Muscle layer of duodenum (tissue), 2 donors: Measurements from ENCODE around the gene NEURL1B.
"Not testable (repeated sequence)": the region's sequence is repeated elsewhere in the genome, so short reads cannot be mapped to it uniquely, and the experiment has no call there.

Source experiments
- H3K27ac ChIP-seq: one replicate; pipeline ENCODE4 v1.7.0; 2013; ENCODE audit warnings: mild to moderate bottlenecking, low read length
- H3K27me3 ChIP-seq: one replicate; pipeline ENCODE4 v1.7.0; 2013; ENCODE audit warnings: low read depth, mild to moderate bottlenecking, control low read depth, low read length
- H3K36me3 ChIP-seq, 2 donors: one replicate each; pipeline ENCODE4 v1.7.0; 2013; ENCODE audit warnings: low read length in 2 of 2, control low read depth in 1 of 2, mild to moderate bottlenecking in 1 of 2; ENCODE audit not compliant: insufficient read depth in 2 of 2, control insufficient read depth in 1 of 2
- H3K4me1 ChIP-seq, 2 donors: one replicate each; pipeline ENCODE4 v1.7.0; 2013; ENCODE audit warnings: low read length in 2 of 2, mild to moderate bottlenecking in 2 of 2, control low read depth in 1 of 2, moderate library complexity in 1 of 2; ENCODE audit not compliant: insufficient read depth in 2 of 2, control insufficient read depth in 1 of 2
- H3K4me3 ChIP-seq, 2 donors: one replicate each; pipeline ENCODE4 v1.7.0; 2013; ENCODE audit warnings: low read length in 2 of 2, low read depth in 1 of 2, mild to moderate bottlenecking in 1 of 2
- H3K9me3 ChIP-seq, 2 donors: one replicate each; pipeline ENCODE4 v1.7.0; 2013; ENCODE audit warnings: low read length in 2 of 2, control low read depth in 1 of 2, mild to moderate bottlenecking in 1 of 2; ENCODE audit not compliant: control insufficient read depth in 1 of 2
- donor health status: healthy.

Gene NEURL1B

GRCh38 chr5:172598251-172599203 lies 42.5 kb upstream of the NEURL1B start:
- Histone ChIP-seq H3K27me3 (no peaks in the 10 kb centered on the region), H3K9me3 (no peaks in the 10 kb centered on the region), H3K27ac (no peak overlapping the region), H3K4me3 (no peak overlapping the region), H3K36me3 (no peaks in the 10 kb centered on the region), H3K4me1 (no peaks in the 10 kb centered on the region)

- Histone ChIP-seq H3K36me3 (no peaks in the 10 kb centered on the region), H3K9me3 (no peaks in the 10 kb centered on the region), H3K27me3 (no peaks in the 10 kb centered on the region), H3K27ac (no peak overlapping the region), H3K4me1 (no peaks in the 10 kb centered on the region), H3K4me3 (no peak overlapping the region)
Observed at GRCh38 chr5:172599204-172599567, 41.9 kb upstream of the NEURL1B start.

GRCh38 chr5:172600571-172600970 lies 40.5 kb upstream of the NEURL1B start:
- H3K9me3 ChIP-seq = peaks cover 0 to 1% of the 10 kb centered on the region in 2 donors
- H3K4me1 ChIP-seq = no peaks in the 10 kb centered on the region
- no peak overlapping the region for H3K27ac ChIP-seq
- H3K36me3 ChIP-seq = no peaks in the 10 kb centered on the region
- no peaks in the 10 kb centered on the region for H3K27me3 ChIP-seq
- no peak overlapping the region for H3K4me3 ChIP-seq

DNA sequence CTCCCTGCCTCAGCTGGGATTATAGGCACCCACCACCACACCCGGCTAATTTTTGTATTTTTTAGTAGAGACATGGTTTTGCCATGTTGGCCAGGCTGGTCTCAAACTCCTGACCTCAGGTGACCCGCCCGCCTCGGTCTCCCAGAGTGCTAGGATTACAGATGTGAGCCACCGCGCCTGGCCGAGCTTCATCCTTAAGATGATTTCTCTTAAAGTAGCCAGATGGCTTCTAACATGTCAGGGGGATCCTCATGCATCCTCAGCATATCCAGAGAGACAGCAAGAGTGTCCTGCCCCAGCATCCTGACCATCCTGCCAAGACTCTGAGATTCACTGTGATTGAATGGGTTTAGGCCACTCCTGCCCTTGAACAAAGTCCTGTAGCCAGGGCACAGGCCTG lies 39.5 kb upstream of the NEURL1B start:
- H3K27ac ChIP-seq, H3K4me3 ChIP-seq, H3K36me3 ChIP-seq, H3K4me1 ChIP-seq, H3K27me3 ChIP-seq, H3K9me3 ChIP-seq: not testable (repeated sequence)

DNA sequence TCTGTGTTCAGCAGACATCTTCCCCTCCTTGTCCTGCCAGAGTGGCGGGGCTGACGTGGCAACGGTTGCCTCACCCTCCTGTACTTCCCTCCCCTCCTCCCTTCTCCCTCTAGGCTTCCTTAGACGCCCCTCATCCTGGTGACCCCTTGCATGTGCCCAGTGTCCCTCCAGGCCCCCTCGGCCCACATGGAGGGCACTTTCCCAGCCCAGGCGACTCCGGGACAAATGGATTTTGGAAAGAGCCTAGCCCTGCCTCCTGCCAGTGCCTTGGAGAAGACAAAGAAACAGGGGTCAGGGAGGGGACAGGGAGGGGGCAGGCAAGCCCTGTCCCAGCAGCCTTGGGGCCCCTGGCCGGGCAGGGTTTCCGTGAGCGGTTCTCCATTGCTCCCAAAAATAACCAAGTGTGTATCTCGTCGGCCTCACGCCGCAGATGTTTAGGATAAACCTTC lies 38.3 kb upstream of the NEURL1B start:
- H3K4me3 ChIP-seq = peak overlapping the region in 1 of 2 donors; percentile 21

DNA sequence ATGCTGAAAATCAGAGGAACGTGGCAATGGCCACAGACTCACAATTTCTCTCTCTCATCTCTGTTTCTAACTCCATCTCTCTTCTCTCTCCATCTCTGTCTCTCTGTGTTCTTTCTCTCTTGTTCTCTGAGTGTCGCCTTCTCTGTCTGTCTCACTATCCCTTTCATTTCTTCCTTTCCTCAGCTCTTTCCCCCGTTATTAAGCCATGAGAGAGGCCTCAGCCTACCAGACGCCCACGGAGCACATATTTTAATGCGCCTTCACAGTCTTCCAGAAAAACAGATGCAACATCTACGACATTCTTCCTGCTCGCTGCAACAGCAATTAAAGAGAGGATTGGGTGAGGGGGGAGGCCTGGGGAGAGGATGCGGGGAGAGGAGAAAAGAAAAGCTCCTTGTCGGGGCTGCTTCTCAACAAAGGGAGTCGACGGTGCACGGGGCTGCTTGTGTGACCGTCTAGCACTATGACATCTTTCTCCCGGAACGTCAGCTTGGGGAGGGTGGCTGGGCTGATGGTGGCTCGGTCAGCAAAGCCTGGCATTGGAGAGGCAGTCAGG lies 37.7 kb upstream of the NEURL1B start:
- Histone ChIP-seq H3K27ac (peak overlapping the region; percentile 93), H3K36me3 (no peaks in the 10 kb centered on the region), H3K4me3 (peak overlapping the region in 1 of 2 donors; percentile 21), H3K4me1 (no peaks in the 10 kb centered on the region), H3K9me3 (peaks cover 0 to 8% of the 10 kb centered on the region in 2 donors), H3K27me3 (no peaks in the 10 kb centered on the region)

More for the DNA sequence above, 38.3 kb upstream of the NEURL1B start:
- Histone ChIP-seq H3K27me3 (no peaks in the 10 kb centered on the region), H3K27ac (peak overlapping the region; percentile 93), H3K36me3 (no peaks in the 10 kb centered on the region), H3K4me1 (no peaks in the 10 kb centered on the region), H3K9me3 (peaks cover 0 to 8% of the 10 kb centered on the region in 2 donors)

- H3K27ac ChIP-seq = no peak overlapping the region
Observed at GRCh38 chr5:172605466-172605865, 35.6 kb upstream of the NEURL1B start.

GRCh38 chr5:172606156-172606785 lies 34.8 kb upstream of the NEURL1B start:
- H3K27me3 ChIP-seq = no peaks in the 10 kb centered on the region
- peaks cover 0 to 8% of the 10 kb centered on the region in 2 donors for H3K9me3 ChIP-seq
- H3K4me3 ChIP-seq = no peak overlapping the region
- no peaks in the 10 kb centered on the region for H3K4me1 ChIP-seq
- no peak overlapping the region for H3K27ac ChIP-seq
- no peaks in the 10 kb centered on the region for H3K36me3 ChIP-seq

More at GRCh38 chr5:172605466-172605865, 35.6 kb upstream of the NEURL1B start:
- Histone ChIP-seq H3K4me1 (no peaks in the 10 kb centered on the region), H3K36me3 (no peaks in the 10 kb centered on the region), H3K4me3 (no peak overlapping the region), H3K27me3 (no peaks in the 10 kb centered on the region), H3K9me3 (peaks cover 0 to 8% of the 10 kb centered on the region in 2 donors)

DNA sequence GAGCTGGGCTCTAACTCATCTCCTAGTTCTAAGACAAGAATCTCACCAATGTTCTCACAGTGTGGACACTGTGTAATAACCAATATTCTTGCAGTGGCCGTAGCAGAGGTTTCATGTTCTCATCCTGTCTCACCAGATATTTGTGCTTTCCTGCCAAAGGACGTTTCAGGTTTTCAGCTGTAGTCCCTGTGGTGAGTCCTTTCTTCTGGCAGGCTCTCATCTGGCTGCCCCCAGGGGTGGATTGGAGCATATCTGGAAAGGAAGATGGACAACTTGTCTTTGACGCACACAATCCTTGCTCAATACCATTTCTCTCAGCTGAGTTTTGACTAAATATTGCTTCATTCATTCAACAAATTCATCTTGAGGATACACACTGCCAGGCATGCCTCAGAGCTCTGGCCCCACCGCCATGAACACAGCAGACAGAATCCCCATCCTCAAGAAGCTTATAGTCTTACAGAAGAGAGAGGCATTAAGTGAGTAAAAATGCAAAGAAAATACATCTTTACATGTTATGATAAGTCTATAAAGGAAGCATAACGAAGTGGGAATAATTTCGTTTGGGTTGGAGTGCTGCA lies 33.8 kb upstream of the NEURL1B start:
- peaks cover 0 to 8% of the 10 kb centered on the region in 2 donors for H3K9me3 ChIP-seq
- H3K27ac ChIP-seq = no peak overlapping the region
- no peak overlapping the region for H3K4me3 ChIP-seq
- no peaks in the 10 kb centered on the region for H3K4me1 ChIP-seq
- H3K36me3 ChIP-seq = no peaks in the 10 kb centered on the region
- no peaks in the 10 kb centered on the region for H3K27me3 ChIP-seq

GRCh38 chr5:172608773-172609172 lies 32.3 kb upstream of the NEURL1B start:
- Histone ChIP-seq H3K4me1 (no peaks in the 10 kb centered on the region), H3K4me3 (no peak overlapping the region), H3K27ac (no peak overlapping the region), H3K9me3 (peaks cover 0 to 8% of the 10 kb centered on the region in 2 donors), H3K36me3 (no peaks in the 10 kb centered on the region), H3K27me3 (no peaks in the 10 kb centered on the region)

- H3K4me1 ChIP-seq = no peaks in the 10 kb centered on the region
- H3K27me3 ChIP-seq = no peaks in the 10 kb centered on the region
- H3K27ac ChIP-seq = no peak overlapping the region
- H3K4me3 ChIP-seq = no peak overlapping the region
- peaks cover 0 to 8% of the 10 kb centered on the region in 2 donors for H3K9me3 ChIP-seq
- H3K36me3 ChIP-seq = no peaks in the 10 kb centered on the region
Observed at GRCh38 chr5:172610643-172611042, 30.4 kb upstream of the NEURL1B start.
